Liver (tissue), 9 donors: Measurements from ENCODE around the gene NAT9. TPM values are rescaled to one million over a fixed set of nuclear protein-coding genes. Genes with fewer than 3 reads are reported as not detected.

Experiments used
- DNase-seq: peaks from one replicate; pipeline ENCODE4 v3.0.0-alpha.2; 2017; ENCODE audit warnings: low spot score
- H3K27ac ChIP-seq, 2 donors: one replicate each; pipeline ENCODE4 v1.7.0; 2013; ENCODE audit warnings: inconsistent platforms in 2 of 2, low read length in 2 of 2, control low read depth in 1 of 2, low read depth in 1 of 2, mild to moderate bottlenecking in 1 of 2
- H3K27me3 ChIP-seq, 4 donors: one replicate each; pipeline versions ENCODE4 v1.6.1 to v1.7.0; 2013; ENCODE audit warnings: low read length in 3 of 4, inconsistent platforms in 1 of 4, mild to moderate bottlenecking in 1 of 4, moderate library complexity in 1 of 4; ENCODE audit not compliant: control insufficient read depth in 4 of 4, insufficient read depth in 4 of 4
- H3K36me3 ChIP-seq, 4 donors: one replicate each; pipeline versions ENCODE4 v1.6.1 to v1.7.0; 2013; ENCODE audit warnings: low read length in 3 of 4, mild to moderate bottlenecking in 3 of 4, low read depth in 1 of 4, moderate library complexity in 1 of 4; ENCODE audit not compliant: control insufficient read depth in 4 of 4, insufficient read depth in 3 of 4
- H3K4me1 ChIP-seq, 4 donors: one replicate each; pipeline versions ENCODE4 v1.6.1 to v1.7.0; 2013; ENCODE audit warnings: low read length in 3 of 4, mild to moderate bottlenecking in 3 of 4, moderate library complexity in 1 of 4; ENCODE audit not compliant: control insufficient read depth in 4 of 4, insufficient read depth in 4 of 4
- H3K4me3 ChIP-seq, 3 donors: one replicate each; pipeline versions ENCODE4 v1.6.1 to v1.7.0; 2013; ENCODE audit warnings: low read length in 3 of 3, control low read depth in 1 of 3, low read depth in 1 of 3, mild to moderate bottlenecking in 1 of 3
- H3K9ac ChIP-seq, 2 donors: one replicate each; pipeline ENCODE4 v1.7.0; 2013; ENCODE audit warnings: low read length in 2 of 2, mild to moderate bottlenecking in 2 of 2, moderate library complexity in 2 of 2, control low read depth in 1 of 2, low read depth in 1 of 2
- H3K9me3 ChIP-seq, 4 donors: one replicate each; pipeline versions ENCODE4 v1.6.1 to v1.7.0; 2013; ENCODE audit warnings: low read length in 3 of 4; ENCODE audit not compliant: control insufficient read depth in 4 of 4
- FOXA2 ChIP-seq: IDR thresholded peaks from 2 replicates; pipeline ENCODE4 v1.6.1; 2016; ENCODE audit warnings: antibody characterized with exemption
- GABPA ChIP-seq, 2 donors: IDR thresholded peaks in 1 of 2; conservative IDR thresholded peaks in 1 of 2; 2 replicates each; pipeline ENCODE4 v1.6.1; 2016; ENCODE audit warnings: antibody characterized with exemption in 2 of 2, mild to moderate bottlenecking in 1 of 2, moderate library complexity in 1 of 2
- JUND ChIP-seq, 2 donors: IDR thresholded peaks; 2 replicates each; pipeline ENCODE4 v1.6.1; 2016; ENCODE audit warnings: antibody characterized with exemption in 2 of 2
- NR2F2 ChIP-seq: IDR thresholded peaks from 2 replicates; pipeline ENCODE4 v1.6.1; 2016; ENCODE audit warnings: antibody characterized with exemption
- RAD21 ChIP-seq, 2 donors: IDR thresholded peaks; 2 replicates each; pipeline ENCODE4 v1.6.1; 2016; ENCODE audit warnings: antibody characterized with exemption in 2 of 2, mild to moderate bottlenecking in 2 of 2
- RXRA ChIP-seq, 2 donors: IDR thresholded peaks; 2 replicates each; pipeline ENCODE4 v1.6.1; 2017 to 2018; ENCODE audit warnings: antibody characterized with exemption in 2 of 2, mild to moderate bottlenecking in 1 of 2
- SP1 ChIP-seq: IDR thresholded peaks from 2 replicates; pipeline ENCODE4 v1.6.1; 2018; ENCODE audit warnings: antibody characterized with exemption, mild to moderate bottlenecking
- TAF1 ChIP-seq: conservative IDR thresholded peaks from 2 replicates; pipeline ENCODE4 v1.6.1; 2016; ENCODE audit warnings: antibody characterized with exemption, mild to moderate bottlenecking
- YY1 ChIP-seq: IDR thresholded peaks from 2 replicates; pipeline ENCODE4 v1.6.1; 2016; ENCODE audit warnings: antibody characterized with exemption, mild to moderate bottlenecking
- ZBTB33 ChIP-seq: IDR thresholded peaks from 2 replicates; pipeline ENCODE4 v1.6.1; 2016; ENCODE audit warnings: antibody characterized with exemption
- WGBS: extraction: QIAGEN DNeasy Blood & Tissue Kit; methylation state at CpG from one replicate; pipeline ENCODE4 v1.1.7; 2013; 5-methylcytosine and 5-hydroxymethylcytosine counted together
- polyA plus RNA-seq, 2 donors: library from polyadenylated mRNA; stranded (reverse) in 1 of 2; unstranded in 1 of 2; fragments of 200-250 nt in 1 of 2; fragments of >200 nt in 1 of 2; fragmentation: Nextera tagmentation in 1 of 2; extraction: Ambion mirVana in 1 of 2; gene quantifications; one replicate each; pipeline versions ENCODE4 v1.2.1 to v1.2.3, GENCODE V29; 2013 to 2015
- total RNA-seq, 2 donors: library from RNA; depleted of rRNA; stranded (reverse); fragments of >200 nt; gene quantifications; one replicate each; pipeline ENCODE4 v1.2.3, GENCODE V29; 2014
- TF ChIP-seq, protein P1 (sequence below): fragments of 150-350 bp; IDR thresholded peaks from 2 replicates; pipeline ENCODE4 v1.5.1; 2017; ENCODE audit warnings: improper control_type of control experiment, low read depth, low read length; ENCODE audit not compliant: missing input control
- donor health status: healthy.
- donor health status: healthy.
- donor health status: healthy.
- donor health status: healthy.
- donor health status: healthy.

Gene NAT9
- total and polyA plus RNA-seq, 4 donors = 8.1 to 25.5 (median 17.1) TPM

GRCh38 chr17:74782571-74782970 is 6.4 kb upstream of the NAT9 start:
- Histone ChIP-seq H3K27me3 (no peaks in the 10 kb centered on the region), H3K9me3 (no peaks in the 10 kb centered on the region), H3K4me3 (no peak overlapping the region), H3K4me1 (peaks cover 0 to 10% (median 2%) of the 10 kb centered on the region in 4 donors), H3K9ac (no peak overlapping the region), H3K27ac (no peak overlapping the region), H3K36me3 (peaks cover 0 to 6% (median 2%) of the 10 kb centered on the region in 4 donors)
- no peak for TF ChIP-seq NR2F2
- TF ChIP-seq TAF1 = no peak
- TF ChIP-seq, protein P1, sequence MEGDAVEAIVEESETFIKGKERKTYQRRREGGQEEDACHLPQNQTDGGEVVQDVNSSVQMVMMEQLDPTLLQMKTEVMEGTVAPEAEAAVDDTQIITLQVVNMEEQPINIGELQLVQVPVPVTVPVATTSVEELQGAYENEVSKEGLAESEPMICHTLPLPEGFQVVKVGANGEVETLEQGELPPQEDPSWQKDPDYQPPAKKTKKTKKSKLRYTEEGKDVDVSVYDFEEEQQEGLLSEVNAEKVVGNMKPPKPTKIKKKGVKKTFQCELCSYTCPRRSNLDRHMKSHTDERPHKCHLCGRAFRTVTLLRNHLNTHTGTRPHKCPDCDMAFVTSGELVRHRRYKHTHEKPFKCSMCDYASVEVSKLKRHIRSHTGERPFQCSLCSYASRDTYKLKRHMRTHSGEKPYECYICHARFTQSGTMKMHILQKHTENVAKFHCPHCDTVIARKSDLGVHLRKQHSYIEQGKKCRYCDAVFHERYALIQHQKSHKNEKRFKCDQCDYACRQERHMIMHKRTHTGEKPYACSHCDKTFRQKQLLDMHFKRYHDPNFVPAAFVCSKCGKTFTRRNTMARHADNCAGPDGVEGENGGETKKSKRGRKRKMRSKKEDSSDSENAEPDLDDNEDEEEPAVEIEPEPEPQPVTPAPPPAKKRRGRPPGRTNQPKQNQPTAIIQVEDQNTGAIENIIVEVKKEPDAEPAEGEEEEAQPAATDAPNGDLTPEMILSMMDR = no peak
- TF ChIP-seq ZBTB33 = no peak
- 90% methylated on average over 5 of the region's 5 CpGs for WGBS
- no peak for DNase-seq

DNA sequence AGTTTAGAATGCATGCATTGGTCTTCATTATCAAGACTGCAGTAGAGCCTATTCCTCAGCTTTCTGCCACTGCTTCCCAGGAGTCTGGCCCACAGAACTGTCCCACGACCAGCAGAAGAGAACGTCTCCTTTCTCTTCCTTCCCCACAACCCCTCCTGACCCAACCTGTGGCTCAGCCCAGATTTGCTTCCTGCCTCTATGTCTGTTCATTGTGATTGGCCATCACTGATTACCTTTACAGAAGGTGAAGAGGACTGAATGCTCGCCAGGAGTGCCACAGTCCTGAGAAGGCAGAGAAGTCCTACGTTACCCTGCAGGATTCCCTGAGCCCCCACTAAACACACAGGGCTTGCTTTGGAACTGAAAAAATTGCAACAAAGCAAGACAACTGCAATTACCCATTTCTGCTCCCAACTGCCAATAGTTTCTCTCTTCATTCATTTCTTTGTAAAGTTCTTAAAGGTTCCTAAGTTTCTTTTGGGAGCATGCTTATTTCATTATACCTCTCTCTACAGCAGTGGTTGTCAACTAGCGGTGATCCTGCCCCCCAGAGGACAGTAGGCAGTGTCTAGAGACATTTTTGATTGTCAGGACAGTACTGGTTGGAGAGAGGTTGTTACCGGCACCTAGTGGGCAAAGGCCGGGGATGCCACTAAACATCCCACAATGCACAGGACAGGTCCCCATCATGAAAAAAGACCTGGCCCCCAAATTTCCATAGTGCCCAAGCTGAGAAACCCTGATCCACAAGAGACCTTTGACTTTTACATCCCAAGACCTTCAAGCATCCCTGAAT is 4.5 kb upstream of the NAT9 start:
- peaks cover 0 to 1% (median 0%) of the 10 kb centered on the region in 4 donors for H3K36me3 ChIP-seq
- peaks cover 2 to 22% (median 13%) of the 10 kb centered on the region in 4 donors for H3K4me1 ChIP-seq
- no peaks in the 10 kb centered on the region for H3K9me3 ChIP-seq
- WGBS = 55% methylated on average over 7 of the region's 7 CpGs
- TF ChIP-seq ZBTB33 (no peak), RXRA (IDR thresholded peaks at IDR 0.05) (no peak), FOXA2 (no peak), YY1 (no peak), RAD21 (IDR thresholded peaks at IDR 0.05) (peak; percentile 84 to 88), GABPA (IDR thresholded peaks at IDR 0.05 in 1 of 2, conservative IDR thresholded peaks at IDR 0.05 in 1 of 2) (no peak), JUND (IDR thresholded peaks at IDR 0.05) (no peak), SP1 (no peak), TAF1 (no peak)
- TF ChIP-seq, protein P1 = peak; percentile 60
- no peak overlapping the region for H3K9ac ChIP-seq
- no peak overlapping the region for H3K27ac ChIP-seq
- no peak for DNase-seq
- no peaks in the 10 kb centered on the region for H3K27me3 ChIP-seq
- no peak overlapping the region for H3K4me3 ChIP-seq
